Sigmoid colon (tissue), 4 donors: ENCODE data around the gene CALY.

Experiments
- EP300 ChIP-seq, 4 donors: sonication (generic); formaldehyde crosslinking; IDR thresholded peaks; one replicate each; pipeline ENCODE4 v1.6.1; 2017; ENCODE audit warnings: antibody characterized with exemption in 4 of 4
- POLR2A ChIP-seq, 2 donors: fragments of 450-650 bp; IDR thresholded peaks; one replicate each; pipeline ENCODE4 v1.6.1; 2016; ENCODE audit warnings: antibody characterized with exemption in 2 of 2, mild to moderate bottlenecking in 2 of 2, moderate library complexity in 2 of 2
- POLR2AphosphoS5 ChIP-seq, 4 donors: sonication (generic); formaldehyde crosslinking; IDR thresholded peaks; one replicate each; pipeline ENCODE4 v1.6.1; 2017; ENCODE audit warnings: antibody characterized with exemption in 4 of 4

- TF ChIP-seq POLR2AphosphoS5 (IDR thresholded peaks at IDR 0.05) (no peak), EP300 (IDR thresholded peaks at IDR 0.05) (no peak), POLR2A (IDR thresholded peaks at IDR 0.05) (no peak)
Measured at GRCh38 chr10:133277993-133278576, 58.6 kb downstream of the CALY start.
